C4-2B (cell line): ENCODE results near the gene HELZ.

Experiments
- CTCF ChIP-seq: fragments of 450-650 bp; conservative IDR thresholded peaks from 2 replicates; pipeline ENCODE4 v1.5.1; 2017; ENCODE audit warnings: mild to moderate bottlenecking
- ZFX ChIP-seq: fragments of 450-650 bp; IDR thresholded peaks from 2 replicates; pipeline ENCODE4 v1.6.1; 2017

- TF ChIP-seq CTCF (no peak), ZFX (no peak)
These were observed 129.6 kb downstream of the HELZ start for GRCh38 chr17:67115401-67115800.
